T-cell (primary cell): ENCODE data around the gene RARRES1. TPM values are rescaled to one million over a fixed set of nuclear protein-coding genes. Genes with fewer than 3 reads are reported as not detected.

Experiments
- ATAC-seq, 4 experiments: fragments of 200-7000 bp in 3 of 4; fragments of 150-1000 bp in 1 of 4; cut with Tn5 transposase; replicated peaks in 1 of 4; 1 replicate in 3 of 4; 2 replicates in 1 of 4; pipeline ENCODE4 v1.10.0; 2021; ENCODE audit warnings: moderate library complexity in 3 of 4, mild to moderate bottlenecking in 2 of 4, moderate number of reproducible peaks in 1 of 4
- CTCF ChIA-PET, 2 donors: fragments of 300-600 bp; sonication (Branson Sonifier 250); formaldehyde crosslinking; loops; one replicate each; lab custom pipeline; 2022; ENCODE audit warnings: antibody characterized with exemption in 2 of 2; lab: Charles Lee
- POLR2A ChIA-PET, 2 donors: fragments of 300-600 bp; sonication (Branson Sonifier 250); formaldehyde crosslinking; loops; one replicate each; lab custom pipeline; 2022; ENCODE audit warnings: antibody characterized with exemption in 2 of 2; lab: Charles Lee
- DNase-seq, 35 experiments: peaks; one replicate each; pipeline versions ENCODE4 v3.0.0 to v3.0.0-alpha.2; 2013 to 2023
- H3K27ac ChIP-seq: one replicate; pipeline ENCODE4 v1.5.1; 2013; ENCODE audit warnings: low read length
- H3K27me3 ChIP-seq, 2 experiments: replicated peaks in 1 of 2; 1 replicate in 1 of 2; 2 replicates in 1 of 2; pipeline versions ENCODE4 v1.6.1 to v1.7.0; 2013; ENCODE audit warnings: low read length in 1 of 2, mixed read lengths in 1 of 2; ENCODE audit not compliant: control insufficient read depth in 2 of 2, insufficient read depth in 2 of 2; ENCODE audit errors: extremely low read depth in 1 of 2
- H3K36me3 ChIP-seq, 2 donors: 1 replicate in 1 of 2; 2 replicates in 1 of 2; pipeline versions ENCODE4 v1.6.1 to v1.7.0; 2013; ENCODE audit warnings: low read length in 1 of 2; ENCODE audit not compliant: control insufficient read depth in 2 of 2, insufficient read depth in 1 of 2; ENCODE audit errors: extremely low read depth in 1 of 2
- H3K4me1 ChIP-seq, 2 experiments: 1 replicate in 1 of 2; 2 replicates in 1 of 2; pipeline versions ENCODE4 v1.6.1 to v1.7.0; 2013; ENCODE audit warnings: low read length in 2 of 2, mixed read lengths in 1 of 2; ENCODE audit not compliant: insufficient read depth in 2 of 2, control insufficient read depth in 1 of 2; ENCODE audit errors: extremely low read depth in 1 of 2
- H3K4me3 ChIP-seq, 2 donors: 1 replicate in 1 of 2; 2 replicates in 1 of 2; pipeline versions ENCODE4 v1.5.1 to v1.7.0; 2013; ENCODE audit warnings: mild to moderate bottlenecking in 2 of 2, low read length in 1 of 2, moderate library complexity in 1 of 2; ENCODE audit not compliant: control insufficient read depth in 1 of 2; ENCODE audit errors: extremely low read depth in 1 of 2
- H3K9me3 ChIP-seq: 2 replicates; pipeline ENCODE4 v1.7.0; 2013
- H3K27ac Mint-ChIP-seq, 2 donors: one replicate each; pipeline ENCODE4 v1.8.0; 2020 to 2021; ENCODE audit warnings: mild to moderate bottlenecking in 2 of 2, mixed read lengths in 2 of 2
- H3K27me3 Mint-ChIP-seq, 2 donors: one replicate each; pipeline ENCODE4 v1.8.0; 2021 to 2022; ENCODE audit warnings: mixed read lengths in 2 of 2
- H3K36me3 Mint-ChIP-seq: one replicate; pipeline ENCODE4 v1.8.0; 2021; ENCODE audit warnings: mixed read lengths
- H3K4me1 Mint-ChIP-seq, 3 donors: one replicate each; pipeline ENCODE4 v1.8.0; 2020 to 2022; ENCODE audit warnings: mixed read lengths in 3 of 3, mild to moderate bottlenecking in 1 of 3
- H3K4me3 Mint-ChIP-seq, 3 donors: one replicate each; pipeline ENCODE4 v1.8.0; 2020 to 2022; ENCODE audit warnings: mild to moderate bottlenecking in 3 of 3, mixed read lengths in 3 of 3, moderate library complexity in 3 of 3
- H3K9me3 Mint-ChIP-seq, 3 donors: one replicate each; pipeline ENCODE4 v1.8.0; 2020 to 2022; ENCODE audit warnings: mixed read lengths in 3 of 3
- WGBS: methylation state at CpG from one replicate; pipeline ENCODE4 v1.1.5; 2013; ENCODE audit warnings: missing lambda C conversion rate; ENCODE audit not compliant: insufficient coverage; 5-methylcytosine and 5-hydroxymethylcytosine counted together
- total RNA-seq, 35 experiments: library from RNA in 6 of 35; stranded (reverse) in 6 of 35; fragments of 120-200 nt in 1 of 35; gene quantifications; one replicate each; pipeline versions ENCODE4 v1.2.1 to v1.2.4 and lab custom pipeline; 2013 to 2026

Gene RARRES1
- total RNA-seq, 5 donors from 2014 or later (not counting 1 experiment from before 2014, with no cell fraction given), result not detected

GRCh38 chr3:158776531-158776930, 44.3 kb upstream of the RARRES1 start:
- WGBS, result 88% methylated on average over 5 of the region's 7 CpGs
- no peaks in the 10 kb centered on the region for H3K36me3 ChIP-seq
- no peak overlapping the region for H3K27ac Mint-ChIP-seq
- no peaks in the 10 kb centered on the region for H3K27me3 Mint-ChIP-seq
- ChIA-PET CTCF (no interaction called here), POLR2A (no interaction called here)
- ATAC-seq, result no peak
- DNase-seq, result no peak
- peaks cover 1 to 4% (median 3%) of the 10 kb centered on the region in 3 donors for H3K4me1 Mint-ChIP-seq
- no peaks in the 10 kb centered on the region for H3K9me3 Mint-ChIP-seq
- H3K4me3 ChIP-seq, result no peak overlapping the region
- no peak overlapping the region for H3K27ac ChIP-seq
- no peaks in the 10 kb centered on the region for H3K36me3 Mint-ChIP-seq
- no peaks in the 10 kb centered on the region for H3K4me1 ChIP-seq
- H3K27me3 ChIP-seq, result no peaks in the 10 kb centered on the region
- H3K4me3 Mint-ChIP-seq, result no peak overlapping the region
- no peaks in the 10 kb centered on the region for H3K9me3 ChIP-seq

DNA sequence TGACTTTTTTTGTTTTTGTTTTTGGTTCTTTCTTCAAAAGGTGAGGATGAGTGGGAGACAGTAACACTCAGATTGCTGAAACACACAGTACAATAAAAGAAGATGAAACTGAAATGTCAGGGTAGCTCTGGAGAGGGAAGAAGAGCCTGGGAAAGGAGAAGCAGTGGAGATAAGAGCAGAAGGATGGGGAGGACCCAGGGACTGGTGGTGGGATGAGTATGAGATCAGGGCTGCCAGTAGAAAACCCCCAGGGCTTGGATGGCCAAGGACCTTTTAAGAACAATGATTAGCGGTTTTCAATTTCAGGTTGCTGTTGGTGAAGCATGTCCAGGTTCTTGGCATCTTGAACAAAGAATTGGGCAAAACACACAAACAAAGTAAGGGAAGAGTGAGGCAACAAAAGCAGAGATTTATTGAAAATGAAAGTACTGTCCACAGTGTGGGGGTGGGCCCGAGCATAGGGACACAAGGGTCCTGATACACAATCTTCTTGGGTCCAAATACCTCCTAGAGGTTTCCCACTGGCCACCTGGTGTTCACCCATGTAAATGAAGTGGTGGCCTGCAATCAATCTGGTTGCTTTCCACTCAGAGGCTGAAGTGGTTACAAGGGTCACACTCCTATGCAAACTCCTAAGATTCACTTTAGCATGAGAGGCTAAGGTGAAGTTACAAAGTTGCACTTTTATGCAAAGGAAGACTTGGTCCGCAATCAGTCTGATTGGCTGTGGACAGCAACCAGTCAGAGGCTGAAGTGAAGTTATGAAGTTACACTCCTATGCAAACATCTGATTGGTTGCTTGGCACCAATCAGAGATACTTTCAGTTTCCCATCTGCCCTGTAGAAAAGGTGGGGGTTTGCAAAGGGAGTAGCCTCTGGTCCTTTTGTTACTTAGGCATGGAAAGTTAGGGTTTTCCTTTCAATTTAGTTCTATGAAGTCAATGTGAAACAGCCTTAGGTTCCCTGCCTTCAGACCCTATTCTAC, 43.5 kb upstream of the RARRES1 start:
- ChIA-PET CTCF (no interaction called here), POLR2A (no interaction called here)
- Histone ChIP-seq H3K9me3 (no peaks in the 10 kb centered on the region), H3K4me1 (no peaks in the 10 kb centered on the region), H3K27me3 (no peaks in the 10 kb centered on the region), H3K36me3 (no peaks in the 10 kb centered on the region), H3K27ac (no peak overlapping the region), H3K4me3 (no peak overlapping the region)
- H3K4me3 Mint-ChIP-seq, result no peak overlapping the region
- DNase-seq (no peak), ATAC-seq (no peak)
- H3K27me3 Mint-ChIP-seq, result no peaks in the 10 kb centered on the region
- H3K4me1 Mint-ChIP-seq, result peaks cover 1 to 4% (median 3%) of the 10 kb centered on the region in 3 donors
- no peaks in the 10 kb centered on the region for H3K9me3 Mint-ChIP-seq
- WGBS, result 75% methylated on average over 2 of the region's 3 CpGs
- H3K27ac Mint-ChIP-seq, result peak overlapping the region in 1 of 2 donors; percentile 19
- no peaks in the 10 kb centered on the region for H3K36me3 Mint-ChIP-seq

- Mint-ChIP-seq H3K36me3 (peaks cover 3% of the 10 kb centered on the region), H3K27ac (no peak overlapping the region), H3K4me1 (peaks cover 1 to 4% (median 3%) of the 10 kb centered on the region in 3 donors), H3K27me3 (no peaks in the 10 kb centered on the region), H3K9me3 (no peaks in the 10 kb centered on the region), H3K4me3 (no peak overlapping the region)
- DNase-seq, result no peak
- ChIA-PET POLR2A (no interaction called here), CTCF (no interaction called here)
- 100% methylated on average over 2 of the region's 2 CpGs for WGBS
- H3K9me3 ChIP-seq, result no peaks in the 10 kb centered on the region
- H3K27ac ChIP-seq, result no peak overlapping the region
- ATAC-seq, result no peak
- no peaks in the 10 kb centered on the region for H3K36me3 ChIP-seq
- H3K4me1 ChIP-seq, result no peaks in the 10 kb centered on the region
- no peak overlapping the region for H3K4me3 ChIP-seq
- H3K27me3 ChIP-seq, result no peaks in the 10 kb centered on the region
These were observed 42.7 kb upstream of the RARRES1 start for GRCh38 chr3:158774965-158775364.

DNA sequence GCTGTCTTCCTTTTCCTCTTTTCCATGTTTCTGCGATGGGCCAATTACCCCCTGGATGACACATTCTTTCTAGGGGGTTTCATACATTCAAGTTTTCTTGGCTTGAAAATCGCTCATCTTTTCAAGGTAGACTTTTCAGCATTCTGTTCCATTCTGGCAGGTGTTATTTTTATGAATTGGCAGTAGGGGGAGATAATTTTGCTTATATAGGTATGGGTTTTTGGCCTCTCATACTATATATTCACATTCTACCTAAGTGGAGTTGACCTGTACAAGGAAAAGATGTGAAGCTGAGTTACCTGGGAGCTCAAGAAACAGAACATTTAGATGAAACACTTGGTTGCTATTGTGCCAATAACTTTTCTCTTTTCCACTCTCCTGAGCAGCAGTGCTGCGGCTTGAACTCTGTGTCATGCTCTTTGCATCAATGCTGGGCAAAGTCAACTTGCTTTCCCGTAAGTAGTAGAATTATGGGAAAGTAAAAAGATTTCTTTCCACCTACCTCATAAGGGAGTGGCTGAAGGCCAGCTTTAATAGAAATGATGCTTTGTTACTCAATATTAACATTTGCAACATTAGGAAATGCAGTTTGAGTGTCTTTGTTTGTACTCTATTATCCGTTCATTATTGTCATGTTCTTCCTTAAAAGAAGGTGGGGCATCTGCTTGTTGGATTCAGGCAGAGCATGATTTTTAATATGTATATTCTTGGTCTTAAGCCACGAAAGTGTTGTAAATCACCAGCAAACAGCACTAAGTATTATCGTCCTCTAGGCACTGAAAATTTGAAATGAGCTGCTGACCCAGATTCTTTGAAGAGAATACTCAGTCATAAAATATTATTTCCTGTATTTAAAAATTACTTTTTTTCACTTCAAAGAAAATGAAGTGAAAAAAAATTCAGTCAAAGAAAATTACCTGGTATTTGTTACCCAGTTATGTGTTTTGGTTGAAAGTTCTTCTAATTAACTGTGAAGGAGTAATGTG, 41.9 kb upstream of the RARRES1 start:
- WGBS, result no CpG with 5 or more reads among the region's 7 CpGs
- Mint-ChIP-seq H3K27ac (no peak overlapping the region), H3K4me1 (peaks cover 1 to 4% (median 3%) of the 10 kb centered on the region in 3 donors), H3K36me3 (peaks cover 3% of the 10 kb centered on the region), H3K27me3 (no peaks in the 10 kb centered on the region), H3K4me3 (no peak overlapping the region), H3K9me3 (no peaks in the 10 kb centered on the region)
- Histone ChIP-seq H3K36me3 (no peaks in the 10 kb centered on the region), H3K27ac (no peak overlapping the region), H3K27me3 (no peaks in the 10 kb centered on the region), H3K9me3 (no peaks in the 10 kb centered on the region), H3K4me3 (no peak overlapping the region), H3K4me1 (no peaks in the 10 kb centered on the region)
- CTCF ChIA-PET, result no interaction called here
- no peak for ATAC-seq
- DNase-seq, result no peak
- POLR2A ChIA-PET, result no interaction called here

DNA sequence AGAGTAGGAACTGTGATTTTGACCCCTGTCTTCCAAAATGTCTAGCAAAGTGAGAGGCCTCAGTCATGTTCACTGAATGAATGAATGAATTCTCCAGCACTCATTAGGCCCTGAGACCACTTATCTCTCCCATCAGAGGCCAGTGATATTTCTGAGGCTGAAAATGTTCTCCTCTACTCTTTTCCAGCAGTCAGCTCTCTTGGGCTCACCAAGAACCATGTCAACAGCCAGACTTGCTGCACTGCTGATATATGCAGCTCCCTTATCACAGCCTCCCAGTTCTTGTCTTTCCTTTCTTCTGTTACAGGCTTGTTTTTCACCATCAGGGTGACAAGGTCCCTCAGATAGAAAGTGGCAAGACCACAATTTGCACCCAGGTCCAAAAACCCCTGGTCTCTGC, 40.9 kb upstream of the RARRES1 start:
- no peak overlapping the region for H3K4me3 ChIP-seq
- no peaks in the 10 kb centered on the region for H3K9me3 Mint-ChIP-seq
- ATAC-seq, result no peak
- H3K9me3 ChIP-seq, result no peaks in the 10 kb centered on the region
- H3K36me3 Mint-ChIP-seq, result peaks cover 3% of the 10 kb centered on the region
- H3K27me3 Mint-ChIP-seq, result no peaks in the 10 kb centered on the region
- no peak overlapping the region for H3K27ac Mint-ChIP-seq
- ChIA-PET CTCF (no interaction called here), POLR2A (no interaction called here)
- H3K4me3 Mint-ChIP-seq, result no peak overlapping the region
- no peaks in the 10 kb centered on the region for H3K4me1 ChIP-seq
- no peaks in the 10 kb centered on the region for H3K27me3 ChIP-seq
- H3K36me3 ChIP-seq, result no peaks in the 10 kb centered on the region
- no peak for DNase-seq
- H3K4me1 Mint-ChIP-seq, result peaks cover 1 to 4% (median 3%) of the 10 kb centered on the region in 3 donors
- H3K27ac ChIP-seq, result no peak overlapping the region

DNA sequence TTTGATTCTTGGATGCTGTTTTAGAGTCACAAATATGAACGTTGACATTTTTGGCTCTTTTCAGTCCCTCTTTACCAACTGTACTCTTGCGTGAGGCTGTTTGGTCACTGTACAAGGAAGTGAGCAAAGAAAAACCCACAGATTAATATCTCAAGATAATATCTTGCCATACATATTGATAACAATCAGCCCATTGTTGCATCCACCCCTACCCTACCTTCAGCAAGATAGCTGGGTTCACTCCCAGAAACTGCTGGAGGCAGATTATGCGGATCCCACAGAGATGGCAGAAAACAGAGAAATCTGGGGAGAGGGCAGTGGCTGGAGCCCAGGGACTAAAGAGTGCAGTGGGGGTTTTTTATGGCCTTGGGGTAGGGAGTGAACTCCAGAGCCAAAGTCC, 39.7 kb upstream of the RARRES1 start:
- Mint-ChIP-seq H3K9me3 (no peaks in the 10 kb centered on the region), H3K27ac (no peak overlapping the region), H3K27me3 (no peaks in the 10 kb centered on the region), H3K4me3 (no peak overlapping the region), H3K4me1 (peaks cover 1 to 4% (median 3%) of the 10 kb centered on the region in 3 donors), H3K36me3 (peaks cover 3% of the 10 kb centered on the region)
- Histone ChIP-seq H3K27me3 (no peaks in the 10 kb centered on the region), H3K36me3 (no peaks in the 10 kb centered on the region), H3K4me1 (no peaks in the 10 kb centered on the region), H3K27ac (no peak overlapping the region), H3K9me3 (no peaks in the 10 kb centered on the region), H3K4me3 (no peak overlapping the region)
- CTCF ChIA-PET, result no interaction called here
- ATAC-seq (no peak), DNase-seq (no peak)
- 87% methylated on average over 3 of the region's 3 CpGs for WGBS
- POLR2A ChIA-PET, result no interaction called here
